ENCODE measurements around the gene TFB2M. TPM values are rescaled to one million over a fixed set of nuclear protein-coding genes. Genes with fewer than 3 reads are reported as not detected.

TFB2M gene
- total RNA-seq, 1 donor from 2014 or later: 13.6 TPM

Other genes with a start within 250 kb of the TFB2M start
- gene SMYD3, start 59.0 kb downstream of the TFB2M start, total RNA-seq: 22.9 and 27.8 TPM in 2 replicates
- gene CNST, start 195 bp upstream of the TFB2M start, total RNA-seq: 27.2 and 28.7 TPM in 2 replicates
- gene SCCPDH, start 158.1 kb upstream of the TFB2M start, total RNA-seq: 20.3 and 21.3 TPM in 2 replicates